ENCODE measurements around the gene GIMAP4.

- TF ChIP-seq CTCF (IDR thresholded peaks at IDR 0.05; ENCODE audit: borderline replicate concordance, extremely low read depth, low read length, poor library complexity, severe bottlenecking) = no peak
- no peak for TF ChIP-seq EZH2 (IDR thresholded peaks at IDR 0.05; ENCODE audit: borderline replicate concordance, low read depth, low read length, severe bottlenecking)
These were observed 28.2 kb downstream of the GIMAP4 start for GRCh38 chr7:150595361-150595760.

Data from DND-41 (cell line).